ENCODE data around the gene DCT.

DNA sequence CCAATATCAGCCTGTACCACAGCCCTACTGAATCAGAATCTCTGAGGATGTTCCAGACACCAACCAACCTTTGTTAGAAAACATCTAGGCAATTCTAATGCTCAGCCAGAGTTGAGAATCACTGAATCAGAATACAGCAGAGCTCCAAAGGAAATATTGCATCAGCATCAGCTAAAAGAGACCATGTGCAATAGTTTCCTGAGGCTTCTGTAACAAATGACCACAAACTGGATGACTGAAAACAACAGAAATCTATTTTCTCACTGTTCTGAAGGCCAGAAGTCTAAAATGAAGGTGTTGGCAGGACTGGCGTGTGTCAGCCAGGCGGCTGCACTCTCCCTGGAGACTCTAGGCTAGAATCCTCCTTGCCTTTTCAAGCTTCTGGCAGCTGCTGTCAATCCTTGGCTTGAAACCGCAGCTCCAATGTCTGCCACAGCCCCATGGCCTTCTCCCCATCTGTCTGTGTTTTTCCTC, 1.2 kb upstream of the DCT start:
- TF ChIP-seq, protein P1, sequence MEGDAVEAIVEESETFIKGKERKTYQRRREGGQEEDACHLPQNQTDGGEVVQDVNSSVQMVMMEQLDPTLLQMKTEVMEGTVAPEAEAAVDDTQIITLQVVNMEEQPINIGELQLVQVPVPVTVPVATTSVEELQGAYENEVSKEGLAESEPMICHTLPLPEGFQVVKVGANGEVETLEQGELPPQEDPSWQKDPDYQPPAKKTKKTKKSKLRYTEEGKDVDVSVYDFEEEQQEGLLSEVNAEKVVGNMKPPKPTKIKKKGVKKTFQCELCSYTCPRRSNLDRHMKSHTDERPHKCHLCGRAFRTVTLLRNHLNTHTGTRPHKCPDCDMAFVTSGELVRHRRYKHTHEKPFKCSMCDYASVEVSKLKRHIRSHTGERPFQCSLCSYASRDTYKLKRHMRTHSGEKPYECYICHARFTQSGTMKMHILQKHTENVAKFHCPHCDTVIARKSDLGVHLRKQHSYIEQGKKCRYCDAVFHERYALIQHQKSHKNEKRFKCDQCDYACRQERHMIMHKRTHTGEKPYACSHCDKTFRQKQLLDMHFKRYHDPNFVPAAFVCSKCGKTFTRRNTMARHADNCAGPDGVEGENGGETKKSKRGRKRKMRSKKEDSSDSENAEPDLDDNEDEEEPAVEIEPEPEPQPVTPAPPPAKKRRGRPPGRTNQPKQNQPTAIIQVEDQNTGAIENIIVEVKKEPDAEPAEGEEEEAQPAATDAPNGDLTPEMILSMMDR (IDR thresholded peaks at IDR 0.05) = no peak
- TF ChIP-seq EP300 (IDR thresholded peaks at IDR 0.05) (no peak), POLR2A (IDR thresholded peaks at IDR 0.05) (no peak), POLR2AphosphoS5 (IDR thresholded peaks at IDR 0.05) (no peak)
